Chondrocyte (in vitro differentiated cells): Measurements from ENCODE around the gene DHX35. TPM values are rescaled to one million over a fixed set of nuclear protein-coding genes. Genes with fewer than 3 reads are reported as not detected.

Experiments
- DNase-seq: peaks from one replicate; pipeline ENCODE4 v3.0.0; 2021; ENCODE audit warnings: mixed read lengths, low spot score
- H3K27ac Mint-ChIP-seq: one replicate; pipeline ENCODE4 v1.8.0; 2021; ENCODE audit warnings: mild to moderate bottlenecking, moderate library complexity, mixed read lengths; ENCODE audit not compliant: unreplicated experiment
- H3K27me3 Mint-ChIP-seq: 2 replicates; pipeline ENCODE4 v1.8.0; 2021; ENCODE audit warnings: low read depth, mixed read lengths
- H3K36me3 Mint-ChIP-seq: 2 replicates; pipeline ENCODE4 v1.8.0; 2021; ENCODE audit warnings: low read depth, mixed read lengths
- H3K4me1 Mint-ChIP-seq: 2 replicates; pipeline ENCODE4 v1.8.0; 2021; ENCODE audit warnings: low read depth, mild to moderate bottlenecking, mixed read lengths
- H3K4me3 Mint-ChIP-seq: one replicate; pipeline ENCODE4 v1.8.0; 2021; ENCODE audit warnings: mild to moderate bottlenecking, moderate library complexity, mixed read lengths; ENCODE audit not compliant: unreplicated experiment
- H3K9me3 Mint-ChIP-seq: 2 replicates; pipeline ENCODE4 v1.8.0; 2021; ENCODE audit warnings: low read depth, mixed read lengths
- total RNA-seq: library from RNA; stranded (reverse); gene quantifications from 3 replicates; pipeline ENCODE4 v1.2.1, GENCODE V29; 2021
- TF ChIP-seq, protein P1 (sequence below): fragments of 200-600 bp; sonication (generic); IDR thresholded peaks from 2 replicates; pipeline ENCODE4 v1.5.0; 2021; ENCODE audit warnings: antibody characterized with exemption, mild to moderate bottlenecking, moderate library complexity

DHX35 gene
- total RNA-seq, 1 donor from 2014 or later: 7.8 TPM

DNA sequence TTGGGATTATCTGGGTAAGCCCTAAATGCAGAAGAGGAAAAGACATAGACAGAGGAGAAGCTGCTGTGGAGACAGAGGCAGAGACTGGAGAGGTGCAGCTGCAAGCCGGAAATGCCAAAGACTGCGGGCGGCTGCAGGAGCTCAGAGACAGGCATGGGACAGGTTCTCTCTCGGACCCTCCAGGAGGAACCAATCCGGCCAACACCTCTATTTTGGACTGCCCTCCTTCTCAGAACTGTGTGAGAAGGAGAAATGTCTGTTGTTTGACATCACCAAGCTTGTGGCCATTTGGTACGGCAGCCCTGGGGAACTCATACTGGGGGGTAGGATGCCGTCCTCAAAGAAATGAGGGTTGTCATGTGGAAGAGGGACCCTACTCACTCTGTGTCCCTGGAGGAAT, 95.0 kb downstream of the DHX35 start:
- TF ChIP-seq, protein P1, sequence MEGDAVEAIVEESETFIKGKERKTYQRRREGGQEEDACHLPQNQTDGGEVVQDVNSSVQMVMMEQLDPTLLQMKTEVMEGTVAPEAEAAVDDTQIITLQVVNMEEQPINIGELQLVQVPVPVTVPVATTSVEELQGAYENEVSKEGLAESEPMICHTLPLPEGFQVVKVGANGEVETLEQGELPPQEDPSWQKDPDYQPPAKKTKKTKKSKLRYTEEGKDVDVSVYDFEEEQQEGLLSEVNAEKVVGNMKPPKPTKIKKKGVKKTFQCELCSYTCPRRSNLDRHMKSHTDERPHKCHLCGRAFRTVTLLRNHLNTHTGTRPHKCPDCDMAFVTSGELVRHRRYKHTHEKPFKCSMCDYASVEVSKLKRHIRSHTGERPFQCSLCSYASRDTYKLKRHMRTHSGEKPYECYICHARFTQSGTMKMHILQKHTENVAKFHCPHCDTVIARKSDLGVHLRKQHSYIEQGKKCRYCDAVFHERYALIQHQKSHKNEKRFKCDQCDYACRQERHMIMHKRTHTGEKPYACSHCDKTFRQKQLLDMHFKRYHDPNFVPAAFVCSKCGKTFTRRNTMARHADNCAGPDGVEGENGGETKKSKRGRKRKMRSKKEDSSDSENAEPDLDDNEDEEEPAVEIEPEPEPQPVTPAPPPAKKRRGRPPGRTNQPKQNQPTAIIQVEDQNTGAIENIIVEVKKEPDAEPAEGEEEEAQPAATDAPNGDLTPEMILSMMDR: no peak

DNA sequence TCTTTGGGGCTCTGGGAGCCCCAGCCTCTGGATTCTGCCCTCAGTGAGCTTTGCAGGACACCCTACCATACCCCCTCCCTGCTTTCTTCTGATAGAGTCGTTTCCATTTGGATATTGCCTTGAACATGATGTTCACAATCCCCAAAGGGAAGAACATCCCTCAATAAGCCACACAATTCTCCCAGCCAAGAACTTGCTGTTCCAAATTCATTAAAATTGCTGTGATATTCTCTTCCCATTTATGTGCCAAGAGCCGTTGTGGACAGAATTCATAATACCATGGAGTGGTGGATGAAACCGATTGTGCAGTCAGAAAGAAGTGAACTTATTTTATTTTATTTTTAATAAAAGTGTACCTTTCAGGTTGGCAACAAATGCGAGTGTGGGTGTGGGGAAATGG, 95.8 kb downstream of the DHX35 start:
- no peaks in the 10 kb centered on the region for H3K4me1 Mint-ChIP-seq
- no peaks in the 10 kb centered on the region for H3K9me3 Mint-ChIP-seq
- TF ChIP-seq, protein P1: no peak

More for the DNA sequence above, 95.0 kb downstream of the DHX35 start:
- Mint-ChIP-seq H3K9me3 (no peaks in the 10 kb centered on the region), H3K36me3 (no peaks in the 10 kb centered on the region), H3K4me3 (no peak overlapping the region), H3K27me3 (peaks cover 25% of the 10 kb centered on the region), H3K4me1 (no peaks in the 10 kb centered on the region), H3K27ac (no peak overlapping the region)
- no peak for DNase-seq

DNA sequence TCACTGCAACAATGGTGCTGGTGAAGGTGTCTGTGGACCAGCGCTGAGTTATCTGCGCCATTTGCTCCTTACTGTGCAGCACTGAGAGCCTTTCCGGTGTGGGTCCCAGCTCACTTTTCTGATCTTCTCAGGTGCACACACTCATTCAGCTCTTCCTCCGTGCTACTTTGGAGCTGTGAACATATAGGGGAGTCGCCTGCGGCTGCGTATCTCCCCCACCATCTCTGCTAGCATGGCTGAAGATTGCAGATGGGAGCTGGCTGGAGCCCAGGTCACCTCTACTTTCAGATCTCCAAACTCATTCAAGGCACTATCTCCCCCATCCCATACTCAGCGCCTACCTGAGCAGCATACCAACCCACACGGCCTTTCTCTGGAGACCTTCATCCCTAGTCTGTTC, 96.9 kb downstream of the DHX35 start:
- Mint-ChIP-seq H3K4me3 (no peak overlapping the region), H3K4me1 (no peaks in the 10 kb centered on the region), H3K27ac (no peak overlapping the region), H3K36me3 (no peaks in the 10 kb centered on the region), H3K27me3 (peaks cover 16% of the 10 kb centered on the region), H3K9me3 (no peaks in the 10 kb centered on the region)
- TF ChIP-seq, protein P1: no peak
- DNase-seq: no peak

More for the DNA sequence above, 95.8 kb downstream of the DHX35 start:
- Mint-ChIP-seq H3K27me3 (peaks cover 22% of the 10 kb centered on the region), H3K36me3 (no peaks in the 10 kb centered on the region), H3K27ac (no peak overlapping the region), H3K4me3 (no peak overlapping the region)
- DNase-seq: no peak

DNA sequence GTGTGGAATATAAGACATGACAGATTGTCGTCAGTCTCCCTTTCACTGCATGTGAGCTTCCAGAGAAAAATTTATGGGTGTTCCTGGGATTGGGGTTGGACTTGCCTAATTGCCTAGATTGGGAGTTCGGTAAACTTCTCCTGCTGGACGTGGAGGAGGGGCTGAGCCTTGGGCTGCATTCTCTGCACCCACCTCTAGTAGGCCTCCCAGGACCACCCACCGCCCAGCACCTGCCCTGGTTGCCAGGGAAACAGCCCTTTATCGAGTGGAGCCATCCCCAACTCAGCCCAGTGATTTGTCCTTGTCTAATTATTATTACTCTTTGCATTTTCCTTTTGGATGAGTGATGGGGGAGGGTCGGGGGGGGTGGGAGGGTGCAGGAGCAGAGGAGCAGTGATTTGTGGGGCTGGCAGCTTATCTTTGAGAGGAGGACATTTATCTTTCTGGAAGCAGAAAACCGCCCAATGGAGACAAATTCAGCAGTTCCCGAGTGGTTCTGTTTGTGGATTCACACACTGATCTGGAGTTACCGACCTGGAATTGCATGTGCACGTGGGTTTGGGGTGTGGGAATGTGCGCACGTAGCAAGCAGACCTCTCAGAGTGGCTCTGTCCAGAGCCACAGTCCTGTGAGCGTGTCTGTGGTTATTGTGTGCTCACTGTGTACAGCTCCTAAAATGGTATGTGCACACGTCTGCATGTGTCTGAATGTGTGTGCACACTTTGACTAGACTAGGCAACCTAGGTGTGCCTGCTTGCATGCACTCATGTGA, 104.5 kb downstream of the DHX35 start:
- no peaks in the 10 kb centered on the region for H3K4me1 Mint-ChIP-seq
- H3K27ac Mint-ChIP-seq: no peak overlapping the region
- TF ChIP-seq, protein P1: no peak
- H3K36me3 Mint-ChIP-seq: no peaks in the 10 kb centered on the region
- H3K9me3 Mint-ChIP-seq: peaks cover 4% of the 10 kb centered on the region
- peaks cover 7% of the 10 kb centered on the region for H3K27me3 Mint-ChIP-seq
- DNase-seq: no peak
- H3K4me3 Mint-ChIP-seq: no peak overlapping the region

DNA sequence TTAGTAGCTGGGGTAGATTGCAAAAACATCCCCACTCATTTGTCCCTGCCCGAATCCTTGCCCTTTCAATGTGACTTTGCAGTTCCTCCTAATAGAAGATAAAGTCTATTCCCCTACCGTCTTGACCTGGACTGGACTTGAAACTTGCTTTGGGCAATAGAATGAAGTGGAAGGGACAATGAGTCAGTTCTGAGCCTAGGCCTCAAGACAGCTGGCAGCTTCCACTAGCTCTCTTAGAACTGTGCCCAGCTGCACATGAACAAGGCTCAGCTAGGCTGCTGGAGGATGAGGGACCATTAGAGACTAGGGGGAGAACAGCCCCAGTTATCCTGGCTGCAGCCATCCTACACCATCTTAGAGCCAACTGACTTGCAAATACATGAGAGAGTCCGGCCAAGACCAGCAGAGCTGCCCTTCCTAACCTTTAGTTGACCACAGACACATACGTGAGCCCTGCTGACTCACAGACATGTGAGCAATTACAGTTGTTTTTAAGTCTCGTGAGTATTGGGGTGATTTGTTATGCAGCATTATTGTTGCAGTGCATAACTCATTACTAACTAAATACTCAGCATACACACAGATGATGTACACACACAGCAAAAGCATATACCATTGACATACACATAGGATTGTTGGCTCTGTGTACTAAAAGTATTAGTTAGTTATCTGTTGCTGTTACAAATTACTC, 105.5 kb downstream of the DHX35 start:
- no peaks in the 10 kb centered on the region for H3K36me3 Mint-ChIP-seq
- no peak overlapping the region for H3K27ac Mint-ChIP-seq
- TF ChIP-seq, protein P1: no peak
- H3K9me3 Mint-ChIP-seq: peaks cover 4% of the 10 kb centered on the region
- peaks cover 7% of the 10 kb centered on the region for H3K27me3 Mint-ChIP-seq
- H3K4me1 Mint-ChIP-seq: no peaks in the 10 kb centered on the region
- DNase-seq: no peak
- H3K4me3 Mint-ChIP-seq: no peak overlapping the region
